ENCODE data around the gene MMP17. TPM values are rescaled to one million over a fixed set of nuclear protein-coding genes. Genes with fewer than 3 reads are reported as not detected.

Gene MMP17
- polyA plus RNA-seq, 1 of the 3 experiments (the other 2 are of a cell fraction), result 14.0 TPM

- peak; percentile 16 for DNase-seq
- no peak overlapping the region for H3K9ac ChIP-seq
- no peak overlapping the region for H3K4me3 ChIP-seq (ENCODE audit: low read depth in 2 of 2, low read length in 1 of 2)
- POLR2A ChIA-PET, result no interaction called here
- H3F3A ChIP-seq (replicated peaks; ENCODE audit: insufficient read depth), result no peaks in the 10 kb centered on the region
- no peaks in the 10 kb centered on the region for H4K20me1 ChIP-seq (ENCODE audit: insufficient read depth)
- H3K4me2 ChIP-seq, result no peak overlapping the region
- 62% methylated on average over 20 of the region's 20 CpGs for WGBS (ENCODE audit: low lambda C conversion rate)
- H3K27me3 ChIP-seq (ENCODE audit: insufficient read depth), result no peaks in the 10 kb centered on the region
- no peaks in the 10 kb centered on the region for H3K36me3 ChIP-seq (replicated peaks in 1 of 2; ENCODE audit: control insufficient read depth in 1 of 2, insufficient read depth in 2 of 2, low read length in 1 of 2)
- no peaks in the 10 kb centered on the region for H3K9me3 ChIP-seq
- CTCF ChIA-PET, result interaction anchor here (1.2 kb wide), 1 partner anchor 30 kb away, joined by 5 read pairs; no protein-coding TSS in a partner anchor
- no peak overlapping the region for H3K27ac ChIP-seq (ENCODE audit: low read depth in 2 of 2, low read length in 1 of 2)
- peaks cover 4 to 29% of the 10 kb centered on the region in 2 experiments; a peak in 2 of 4 replicates for H3K4me1 ChIP-seq (ENCODE audit: control insufficient read depth in 1 of 2, insufficient read depth in 2 of 2, low read depth in 1 of 2, low read length in 1 of 2)
- 0 out of 2 replicates have a peak, but pooled peaks have one; percentile 32 for TF ChIP-seq FOSL2 (IDR thresholded peaks at IDR 0.05; ENCODE audit: borderline replicate concordance, low read depth)
- TF ChIP-seq TAF1 (IDR thresholded peaks at IDR 0.05; ENCODE audit: borderline replicate concordance, low read depth, low read length), result no peak
- H3K79me2 ChIP-seq (ENCODE audit: insufficient read depth), result no peaks in the 10 kb centered on the region
- no peak overlapping the region for H2AFZ ChIP-seq (ENCODE audit: low read depth)
- H3K9me2 ChIP-seq, result no peaks in the 10 kb centered on the region
These were observed 37.1 kb downstream of the MMP17 start for GRCh38 chr12:131865180-131865875.

GRCh38 chr12:131867471-131867870, 39.3 kb downstream of the MMP17 start:
- Histone ChIP-seq H3K27me3 (ENCODE audit: insufficient read depth) (no peaks in the 10 kb centered on the region), H3K9me2 (no peaks in the 10 kb centered on the region), H3K9ac (no peak overlapping the region), H3K4me2 (no peak overlapping the region), H3K4me1 (ENCODE audit: control insufficient read depth in 1 of 2, insufficient read depth in 2 of 2, low read depth in 1 of 2, low read length in 1 of 2) (peaks cover 4 to 26% of the 10 kb centered on the region in 2 experiments; a peak in 2 of 4 replicates), H3K36me3 (replicated peaks in 1 of 2; ENCODE audit: control insufficient read depth in 1 of 2, insufficient read depth in 2 of 2, low read length in 1 of 2) (no peaks in the 10 kb centered on the region), H3K4me3 (ENCODE audit: low read depth in 2 of 2, low read length in 1 of 2) (no peak overlapping the region), H3K9me3 (no peaks in the 10 kb centered on the region), H3K27ac (ENCODE audit: low read depth in 2 of 2, low read length in 1 of 2) (no peak overlapping the region), H3F3A (replicated peaks; ENCODE audit: insufficient read depth) (no peaks in the 10 kb centered on the region), H4K20me1 (ENCODE audit: insufficient read depth) (no peaks in the 10 kb centered on the region), H3K79me2 (ENCODE audit: insufficient read depth) (no peaks in the 10 kb centered on the region), H2AFZ (ENCODE audit: low read depth) (no peak overlapping the region)
- POLR2A ChIA-PET, result no interaction called here
- CTCF ChIA-PET, result no interaction called here
- no peak for DNase-seq
- 93% methylated on average over 10 of the region's 10 CpGs for WGBS (ENCODE audit: low lambda C conversion rate)
- no peak for TF ChIP-seq ELF1 (IDR thresholded peaks at IDR 0.05)
- no peak for TF ChIP-seq FOXJ3 (CRISPR knock-in tag; IDR thresholded peaks at IDR 0.05)
- no peak for TF ChIP-seq NFIC (IDR thresholded peaks at IDR 0.05; ENCODE audit: borderline replicate concordance)
- TF ChIP-seq TEAD4 (IDR thresholded peaks at IDR 0.05; ENCODE audit: borderline replicate concordance, insufficient read depth), result no peak
- no peak for TF ChIP-seq EZH2phosphoT487 (IDR thresholded peaks at IDR 0.05; ENCODE audit: borderline replicate concordance, low read depth)
- TF ChIP-seq MXI1 (IDR thresholded peaks at IDR 0.05; ENCODE audit: low read depth, low read length), result no peak
- no peak for TF ChIP-seq IRF3 (IDR thresholded peaks at IDR 0.05; ENCODE audit: low read depth, low read length)
- TF ChIP-seq RFX5 (IDR thresholded peaks at IDR 0.05; ENCODE audit: low read length), result no peak
- no peak for TF ChIP-seq JUND (IDR thresholded peaks at IDR 0.05)
- no peak for TF ChIP-seq FOXM1 (IDR thresholded peaks at IDR 0.05; ENCODE audit: low read depth)
- TF ChIP-seq SMC3 (IDR thresholded peaks at IDR 0.05; ENCODE audit: low read depth, low read length), result no peak
- TF ChIP-seq MAX (IDR thresholded peaks at IDR 0.05; ENCODE audit: low read depth), result no peak
- TF ChIP-seq NRF1 (IDR thresholded peaks at IDR 0.05; ENCODE audit: low read depth, low read length), result no peak
- TF ChIP-seq CHD2 (IDR thresholded peaks at IDR 0.05; ENCODE audit: low read length, partially characterized antibody), result no peak
- TF ChIP-seq POLR2AphosphoS5 (IDR thresholded peaks at IDR 0.05; ENCODE audit: low read depth, low read length), result no peak
- no peak for TF ChIP-seq EP300 (IDR thresholded peaks at IDR 0.05; ENCODE audit: borderline replicate concordance in 1 of 2, low read depth in 1 of 2, low read length in 1 of 2)
- no peak for TF ChIP-seq CTCF (IDR thresholded peaks at IDR 0.05)
- TF ChIP-seq RCOR1 (IDR thresholded peaks at IDR 0.05; ENCODE audit: low read length), result no peak
- TF ChIP-seq SIN3A (IDR thresholded peaks at IDR 0.05; ENCODE audit: borderline replicate concordance, low read depth, low read length), result no peak
